Measurements from ENCODE around the gene ACOT9. TPM values are rescaled to one million over a fixed set of nuclear protein-coding genes. Genes with fewer than 3 reads are reported as not detected.

Gene ACOT9
- total RNA-seq, 6 donors from 2014 or later, result 40.3 to 54.5 (median 45.1) TPM

DNA sequence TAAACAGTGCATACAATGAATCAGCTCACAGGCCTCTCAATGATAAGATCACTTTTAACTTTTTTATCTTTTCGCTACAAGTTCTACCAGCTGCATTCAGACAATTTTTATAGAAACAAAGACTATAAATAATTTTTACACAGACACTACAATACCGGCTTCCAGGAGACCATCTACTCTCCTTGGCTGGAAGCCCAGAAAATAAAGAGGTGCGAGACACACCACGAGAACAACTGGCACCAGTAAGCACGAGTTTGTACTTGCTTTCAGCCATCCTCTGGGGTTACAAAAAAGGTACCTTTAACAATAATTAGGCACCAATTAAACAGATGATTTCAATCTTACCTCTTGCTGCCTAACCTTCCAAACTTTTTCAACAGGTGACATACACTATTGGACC is 87.0 kb downstream of the ACOT9 start:
- Histone ChIP-seq H3K36me3 (no peaks in the 10 kb centered on the region), H3K4me3 (no peak overlapping the region), H3K27ac (no peak overlapping the region), H3K9me3 (no peaks in the 10 kb centered on the region), H3K4me1 (no peaks in the 10 kb centered on the region), H3K27me3 (no peaks in the 10 kb centered on the region)
- no peak for ATAC-seq (ENCODE audit: low FRiP score in 2 of 2)
- WGBS, 2 donors, result 47 to 67% methylated on average over 5 of the region's 5 CpGs
- TF ChIP-seq POLR2A (IDR thresholded peaks at IDR 0.05) (no peak), EP300 (IDR thresholded peaks at IDR 0.05) (no peak), POLR2AphosphoS5 (IDR thresholded peaks at IDR 0.05) (no peak)
- TF ChIP-seq, protein P1, sequence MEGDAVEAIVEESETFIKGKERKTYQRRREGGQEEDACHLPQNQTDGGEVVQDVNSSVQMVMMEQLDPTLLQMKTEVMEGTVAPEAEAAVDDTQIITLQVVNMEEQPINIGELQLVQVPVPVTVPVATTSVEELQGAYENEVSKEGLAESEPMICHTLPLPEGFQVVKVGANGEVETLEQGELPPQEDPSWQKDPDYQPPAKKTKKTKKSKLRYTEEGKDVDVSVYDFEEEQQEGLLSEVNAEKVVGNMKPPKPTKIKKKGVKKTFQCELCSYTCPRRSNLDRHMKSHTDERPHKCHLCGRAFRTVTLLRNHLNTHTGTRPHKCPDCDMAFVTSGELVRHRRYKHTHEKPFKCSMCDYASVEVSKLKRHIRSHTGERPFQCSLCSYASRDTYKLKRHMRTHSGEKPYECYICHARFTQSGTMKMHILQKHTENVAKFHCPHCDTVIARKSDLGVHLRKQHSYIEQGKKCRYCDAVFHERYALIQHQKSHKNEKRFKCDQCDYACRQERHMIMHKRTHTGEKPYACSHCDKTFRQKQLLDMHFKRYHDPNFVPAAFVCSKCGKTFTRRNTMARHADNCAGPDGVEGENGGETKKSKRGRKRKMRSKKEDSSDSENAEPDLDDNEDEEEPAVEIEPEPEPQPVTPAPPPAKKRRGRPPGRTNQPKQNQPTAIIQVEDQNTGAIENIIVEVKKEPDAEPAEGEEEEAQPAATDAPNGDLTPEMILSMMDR (IDR thresholded peaks at IDR 0.05), result no peak
- no peak for DNase-seq

Small RNAs within 50 kb of the gene (small RNA-seq; reads per million reads assigned to genes)
- gene RF00019, result 0 reads per million in 4 donors

Other genes with a start within 250 kb of the ACOT9 start
- 10 to 100 TPM; 17.8 to 69.0 (median 58.4) TPM for gene PRDX4, start 75.8 kb downstream of the ACOT9 start, total RNA-seq
- 1,000 to 10,000 TPM in 4 of 6 donors, 100 to 1,000 TPM in 2; 657 to 1,891 (median 1,145) TPM for gene SAT1, start 39.9 kb upstream of the ACOT9 start, total RNA-seq
- 10 to 100 TPM in 5 of 6 donors, under 1 TPM in 1; 0.89 to 15.0 (median 12.0) TPM for gene APOO, start 164.7 kb upstream of the ACOT9 start, total RNA-seq
- gene CXorf58, start 164.7 kb upstream of the ACOT9 start, total RNA-seq, result under 1 TPM in 1 of 6 donors, not detected in 5; 0.11 TPM